HG03457 (cell line): ENCODE results near the gene RIMBP2.

ENCODE experiments used
- ATAC-seq: cut with Tn5 transposase; IDR thresholded peaks from one replicate; pipeline ENCODE4 v1.9.1; 2021; ENCODE audit warnings: moderate number of reproducible peaks; ENCODE audit not compliant: unreplicated experiment

The RIMBP2 gene

DNA sequence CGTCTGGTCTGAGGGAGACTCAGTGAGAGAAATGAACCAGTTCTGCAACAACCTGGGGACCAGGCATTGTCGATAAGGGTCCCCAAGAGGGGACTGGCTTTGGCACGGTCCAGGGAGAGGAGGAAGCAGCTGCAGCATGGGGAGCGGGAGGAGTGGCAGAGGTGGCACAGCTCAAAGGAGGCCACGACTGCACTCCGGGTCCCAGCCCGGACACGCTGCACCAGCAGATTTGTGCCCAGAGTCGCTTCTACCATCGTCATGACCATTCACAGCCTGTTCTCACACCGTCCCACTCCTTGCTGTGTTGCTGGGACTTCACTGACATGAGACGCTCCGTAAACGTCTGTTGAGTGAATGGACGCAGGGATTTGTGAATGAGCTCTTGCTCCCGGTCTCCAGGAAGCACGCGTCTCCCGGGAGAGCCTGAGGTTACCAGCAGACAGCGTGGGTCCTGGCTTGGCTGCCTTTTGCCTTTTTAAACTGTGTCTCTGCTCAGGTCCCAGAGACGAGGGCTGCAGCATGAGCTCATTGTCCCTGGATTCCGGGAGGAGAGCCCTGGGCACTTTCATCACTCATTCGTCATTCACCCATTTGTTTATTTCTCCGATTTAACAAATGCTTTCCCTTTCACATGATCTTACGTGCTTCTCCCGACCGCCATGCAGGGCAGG is 241.4 kb downstream of the RIMBP2 start:
- ATAC-seq = no peak

GRCh38 chr12:130473266-130473665 is 242.8 kb downstream of the RIMBP2 start:
- ATAC-seq = no peak

GRCh38 chr12:130470969-130471368 is 245.1 kb downstream of the RIMBP2 start:
- no peak for ATAC-seq

GRCh38 chr12:130469552-130469951 is 246.5 kb downstream of the RIMBP2 start:
- no peak for ATAC-seq

DNA sequence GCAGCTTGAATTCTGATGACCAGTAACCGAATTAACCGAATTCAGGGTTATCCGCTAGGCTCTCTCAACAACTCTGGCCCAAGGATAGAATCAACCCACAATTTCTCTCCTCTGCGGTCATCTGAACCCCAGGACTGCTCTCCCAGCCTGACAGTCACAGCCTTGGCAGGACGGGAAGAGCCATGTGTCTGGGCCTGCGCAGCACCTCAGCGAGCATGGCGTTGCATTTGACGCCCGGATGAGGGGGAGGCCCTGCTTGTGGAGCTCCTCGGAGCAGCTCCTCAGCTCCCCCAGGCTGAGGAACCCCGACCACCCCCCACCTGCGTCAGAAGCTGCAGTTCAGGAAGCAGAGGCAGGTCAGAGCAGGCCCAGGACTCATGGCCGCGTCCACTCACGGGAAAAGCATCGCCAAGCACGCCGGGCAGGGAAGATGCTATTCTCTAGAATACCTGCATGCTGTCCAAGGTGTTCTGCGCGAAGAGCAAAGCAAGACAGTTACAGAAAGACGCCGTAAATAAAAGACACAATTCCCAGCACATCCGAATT is 247.3 kb downstream of the RIMBP2 start:
- ATAC-seq = no peak

GRCh38 chr12:130468186-130468585 is 247.9 kb downstream of the RIMBP2 start:
- ATAC-seq = no peak

DNA sequence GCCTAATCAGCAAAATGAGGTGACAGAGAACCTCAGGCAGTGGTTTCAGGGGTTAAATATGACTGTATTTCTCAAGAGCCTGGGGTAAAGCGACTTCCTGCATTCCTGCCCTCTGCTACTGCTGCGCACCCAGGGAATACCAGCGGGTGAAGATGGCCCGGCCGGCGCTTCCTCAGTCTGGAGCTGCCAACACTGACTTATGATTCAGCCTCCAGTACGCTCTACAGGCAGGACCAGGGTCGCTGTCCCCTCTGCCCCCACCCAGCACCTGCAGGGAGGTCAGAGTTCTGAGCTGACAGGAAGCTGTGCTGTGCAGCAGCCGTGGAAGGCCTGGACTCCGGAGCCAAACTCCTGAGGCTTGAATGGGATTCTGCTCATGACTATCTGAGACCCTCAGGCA is 250.5 kb downstream of the RIMBP2 start:
- ATAC-seq = no peak

GRCh38 chr12:130465046-130465445 is 251.1 kb downstream of the RIMBP2 start:
- no peak for ATAC-seq

GRCh38 chr12:130463818-130464670 is 252.1 kb downstream of the RIMBP2 start:
- no peak for ATAC-seq

GRCh38 chr12:130463275-130463658 is 252.8 kb downstream of the RIMBP2 start:
- ATAC-seq = no peak

- no peak for ATAC-seq
Observed at GRCh38 chr12:130462558-130463274, 253.4 kb downstream of the RIMBP2 start.

DNA sequence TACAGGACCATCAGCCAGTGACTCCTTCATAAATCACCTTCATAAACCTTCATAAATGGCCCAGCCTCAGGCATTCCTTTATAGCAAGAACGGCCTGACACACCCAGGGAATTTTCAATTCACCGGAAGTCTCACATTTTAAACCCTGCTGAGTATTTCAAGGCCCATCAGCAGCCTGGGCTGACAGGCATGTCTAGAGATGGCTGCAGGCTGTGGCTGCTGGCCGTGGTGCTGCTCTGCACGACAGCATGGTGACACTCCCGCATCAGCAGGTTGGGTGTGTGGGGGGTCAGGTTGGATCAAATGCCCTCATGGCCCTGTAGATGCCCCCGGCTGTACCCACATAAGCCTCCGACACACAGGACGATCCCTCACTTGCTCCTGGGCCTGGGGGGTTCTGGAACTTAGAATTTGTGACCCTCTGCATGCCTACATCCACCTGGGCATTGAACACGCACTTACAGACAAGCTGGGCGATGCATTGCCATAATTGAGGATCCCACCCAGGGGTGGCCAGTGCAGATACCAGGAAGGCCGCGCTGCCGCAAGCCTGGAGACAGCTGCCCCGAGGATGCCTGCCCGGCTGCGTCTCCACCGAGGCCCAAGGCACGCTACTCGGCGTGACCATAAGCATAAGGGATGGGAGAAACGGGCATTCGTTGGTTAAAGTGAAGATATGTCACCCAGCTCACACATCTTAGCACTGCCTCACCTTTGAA is 254.1 kb downstream of the RIMBP2 start:
- no peak for ATAC-seq

DNA sequence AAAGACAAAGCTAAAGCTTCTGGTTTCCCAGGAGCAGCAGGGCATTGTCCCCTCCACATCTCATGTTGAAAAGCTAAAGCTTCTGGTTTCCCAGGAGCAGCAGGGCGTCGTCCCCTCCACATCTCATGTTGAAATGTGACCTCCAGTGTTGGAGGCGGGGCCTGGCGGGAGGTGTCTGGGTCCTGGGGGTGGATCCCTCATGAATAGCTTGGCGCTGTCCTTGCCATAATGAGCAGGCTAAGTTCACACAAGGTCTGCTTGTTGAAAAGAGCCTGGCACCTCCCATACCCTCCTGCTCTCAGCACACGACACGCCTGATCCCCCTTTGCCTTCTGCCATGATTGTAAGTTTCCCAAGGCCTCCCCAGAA is 254.7 kb downstream of the RIMBP2 start:
- ATAC-seq = no peak

GRCh38 chr12:130460611-130461446 is 255.3 kb downstream of the RIMBP2 start:
- no peak for ATAC-seq

DNA sequence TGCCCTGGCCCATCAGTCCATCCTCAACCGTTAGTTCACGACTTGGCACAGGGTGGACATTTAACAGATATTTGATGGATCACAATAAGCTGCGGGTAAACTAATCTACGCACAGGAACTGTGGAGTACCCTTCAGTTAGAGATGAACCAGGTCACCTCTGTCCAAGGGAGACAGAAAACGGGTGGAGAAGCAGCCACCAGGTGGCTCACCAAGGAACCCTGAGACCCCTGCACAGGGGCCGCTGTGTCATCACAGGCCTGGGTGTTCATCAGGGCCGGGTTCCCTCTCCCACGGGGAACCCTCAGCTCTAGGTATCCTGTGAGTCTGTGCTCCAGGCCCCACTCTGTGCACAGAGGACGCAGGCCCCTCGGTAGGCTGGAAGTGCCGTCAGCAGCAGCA is 256.2 kb downstream of the RIMBP2 start:
- ATAC-seq = no peak

- no peak for ATAC-seq
Observed at GRCh38 chr12:130458341-130458740, 257.8 kb downstream of the RIMBP2 start.

DNA sequence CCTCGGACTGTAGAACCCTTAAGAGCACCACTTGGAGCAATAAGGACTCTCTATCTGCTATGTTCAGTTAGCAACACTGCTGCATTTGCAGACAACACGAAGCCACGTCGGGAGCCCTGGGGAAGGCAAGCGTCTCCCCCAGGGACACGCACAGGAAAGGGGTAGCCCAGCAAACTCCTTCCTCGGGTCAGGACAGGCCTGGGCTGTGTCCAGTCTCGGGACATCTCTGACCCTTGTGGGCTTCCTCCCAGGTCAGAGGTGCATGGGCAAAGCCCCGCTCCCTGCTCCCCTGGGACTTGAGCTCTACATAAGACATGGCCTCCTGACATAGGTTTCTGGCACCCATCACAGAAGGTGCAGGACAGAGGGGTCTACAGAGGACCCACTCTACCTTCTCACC is 258.9 kb downstream of the RIMBP2 start:
- no peak for ATAC-seq

GRCh38 chr12:130456375-130457199 is 259.5 kb downstream of the RIMBP2 start:
- no peak for ATAC-seq

DNA sequence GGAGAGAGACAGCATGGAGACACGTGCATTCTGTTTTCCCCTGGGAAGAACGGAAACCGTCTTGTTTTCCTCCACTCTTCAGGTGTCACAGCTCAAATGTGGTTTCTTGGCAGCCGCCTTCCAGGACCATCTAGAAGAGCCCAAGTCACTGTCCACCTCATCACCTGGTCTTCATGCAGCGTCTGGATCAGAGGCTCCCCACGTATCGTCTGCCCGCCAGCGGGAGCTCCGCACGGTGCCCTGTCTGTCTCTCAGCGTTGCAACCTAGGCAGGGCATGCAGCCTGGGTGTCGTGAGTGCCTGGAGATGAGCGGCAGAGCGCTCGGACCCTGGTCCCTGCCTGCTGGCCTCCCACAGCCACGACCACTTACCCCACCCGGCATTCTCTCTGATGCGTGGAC is 260.9 kb downstream of the RIMBP2 start:
- no peak for ATAC-seq
